NCI-H1092 (cell line): ENCODE measurements around the gene CACNA1H.

Source experiments
- DNase-seq: peaks from one replicate; lab custom pipeline; 2025; lab: John Stamatoyannopoulos, UW

The CACNA1H gene

DNA sequence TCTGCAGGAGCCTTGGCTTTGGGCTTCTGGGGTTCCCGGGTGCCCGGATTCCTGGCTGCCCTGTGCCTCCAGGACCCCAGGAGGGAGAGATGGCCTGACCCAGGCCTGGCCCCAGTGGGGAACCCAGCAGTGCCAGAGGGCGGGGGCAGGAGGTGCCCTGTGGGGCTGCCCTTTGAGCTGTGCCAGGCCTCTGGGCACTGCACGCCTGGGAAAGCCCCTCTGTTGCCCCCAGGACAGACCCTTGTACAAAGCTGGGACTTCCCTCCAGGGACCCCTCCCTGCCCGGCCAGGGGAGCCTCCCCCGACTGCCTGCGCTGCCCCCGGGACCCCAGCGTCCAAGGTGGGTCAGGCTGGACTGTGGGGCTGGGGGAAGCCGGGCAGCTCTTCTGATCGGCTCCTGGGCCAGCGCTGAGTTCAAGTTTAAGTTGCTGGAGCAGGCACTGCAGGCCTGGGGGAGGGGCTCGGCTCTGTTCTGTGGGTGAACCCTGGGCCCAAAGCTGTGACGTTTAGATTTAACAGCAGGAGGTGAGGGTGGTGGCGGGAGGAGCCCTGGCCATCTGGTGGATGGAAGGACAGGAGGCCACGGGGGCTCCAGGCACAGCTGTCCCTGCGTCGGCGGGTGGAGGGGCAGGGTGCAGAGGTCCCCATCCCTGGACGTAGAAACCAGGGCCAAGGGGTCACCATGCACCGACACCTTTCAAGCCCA is 29.2 kb upstream of the CACNA1H start:
- no peak for DNase-seq

DNA sequence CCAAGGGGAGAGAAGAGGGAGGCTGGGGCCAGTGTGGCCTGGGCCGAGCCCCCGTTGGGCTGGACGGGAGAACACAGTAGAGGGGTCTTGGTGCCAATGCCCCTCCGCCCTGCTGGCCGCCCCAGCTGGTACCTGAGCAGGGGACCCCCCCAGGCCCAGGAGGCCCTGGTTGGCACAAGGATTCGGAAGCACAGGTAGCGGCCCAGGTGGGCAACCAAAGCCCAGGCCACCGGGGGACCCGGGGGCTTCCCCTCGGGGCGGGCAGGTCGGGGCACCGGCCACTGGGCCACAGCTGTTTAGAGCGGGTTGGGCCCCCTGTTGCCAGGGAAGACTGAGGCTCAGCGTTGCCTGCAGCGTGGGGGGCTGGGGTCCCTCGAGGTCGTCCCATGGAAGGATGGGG is 28.6 kb upstream of the CACNA1H start:
- DNase-seq = no peak

DNA sequence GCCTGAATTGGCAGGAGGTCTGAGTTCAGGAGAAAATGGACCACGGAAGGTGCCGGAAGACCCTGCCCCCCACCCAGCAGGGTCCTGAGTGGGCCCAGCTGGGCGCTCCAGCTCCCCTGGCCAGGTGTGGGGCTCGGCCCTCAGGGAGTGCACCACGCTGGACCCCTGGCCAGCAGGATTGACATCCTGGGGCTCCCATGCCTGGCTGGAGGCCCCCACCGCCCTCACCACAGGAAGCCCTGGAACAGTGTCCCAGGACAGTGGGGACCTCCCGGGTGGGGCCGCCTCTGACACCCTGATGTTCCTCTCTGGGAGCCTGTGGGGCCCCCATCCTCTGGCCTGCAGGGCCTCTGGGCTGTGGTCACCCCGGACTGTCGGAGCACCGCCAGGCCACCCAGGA is 28.1 kb upstream of the CACNA1H start:
- no peak for DNase-seq

DNA sequence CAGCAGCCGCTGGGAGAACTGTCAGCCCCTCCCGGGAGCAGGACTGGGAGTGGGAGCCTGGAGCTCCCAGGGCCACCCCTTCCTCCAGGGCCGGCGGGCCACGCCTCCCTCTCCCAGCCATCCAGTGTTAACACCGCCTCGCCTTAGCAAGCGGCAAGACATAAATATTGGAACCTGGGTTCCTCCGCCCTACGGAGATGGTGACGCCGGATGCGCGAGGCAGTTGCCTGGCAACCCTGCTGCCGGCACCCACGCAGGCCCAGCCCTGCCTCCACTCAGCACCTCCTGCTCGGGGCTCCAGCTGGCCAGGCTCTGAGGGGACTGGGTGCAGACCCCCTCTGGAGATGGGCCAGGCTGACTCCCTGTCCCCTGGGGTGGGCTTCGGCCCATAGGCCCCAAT is 27.4 kb upstream of the CACNA1H start:
- peak; percentile 46 for DNase-seq

DNA sequence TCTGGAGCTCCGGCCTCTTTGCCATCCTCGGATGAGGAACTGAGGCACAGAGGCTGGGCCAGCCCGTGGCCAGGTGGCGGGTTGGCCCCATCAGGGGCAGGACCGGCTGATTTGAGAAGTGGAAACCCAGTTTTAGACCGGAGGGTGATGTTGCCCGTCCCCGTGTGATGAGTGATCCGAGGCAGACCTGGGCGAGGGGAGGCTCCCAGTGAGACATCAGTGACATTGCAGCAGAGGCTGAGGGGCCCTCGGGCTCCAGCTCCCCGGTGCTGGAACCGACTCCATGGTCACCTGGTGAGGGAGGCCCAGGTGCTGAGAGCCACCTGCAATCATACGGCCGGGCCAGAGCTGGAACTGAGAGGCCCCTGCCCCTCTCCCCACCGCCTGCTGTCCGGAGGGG is 26.9 kb upstream of the CACNA1H start:
- DNase-seq = no peak

DNA sequence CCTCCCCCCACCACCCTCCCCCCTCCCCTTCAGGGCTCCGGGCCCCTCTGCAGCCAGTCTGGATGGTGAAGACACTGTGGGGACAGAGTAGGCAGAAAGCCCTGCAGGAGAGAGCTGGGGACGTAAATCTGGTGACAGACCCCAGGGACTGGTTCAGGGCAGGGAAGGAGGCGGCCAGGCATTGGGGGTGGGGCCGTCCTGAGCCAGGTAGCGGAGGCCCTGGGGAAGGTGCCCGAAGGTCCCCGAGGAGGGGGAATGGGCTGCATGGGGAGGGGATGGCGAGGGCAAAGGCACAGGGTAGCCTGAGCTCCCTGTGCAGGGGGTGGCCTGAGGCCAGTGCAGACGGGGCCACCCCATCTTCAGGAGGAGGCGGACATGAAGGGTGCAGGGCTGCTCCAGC is 26.3 kb upstream of the CACNA1H start:
- DNase-seq = no peak

DNA sequence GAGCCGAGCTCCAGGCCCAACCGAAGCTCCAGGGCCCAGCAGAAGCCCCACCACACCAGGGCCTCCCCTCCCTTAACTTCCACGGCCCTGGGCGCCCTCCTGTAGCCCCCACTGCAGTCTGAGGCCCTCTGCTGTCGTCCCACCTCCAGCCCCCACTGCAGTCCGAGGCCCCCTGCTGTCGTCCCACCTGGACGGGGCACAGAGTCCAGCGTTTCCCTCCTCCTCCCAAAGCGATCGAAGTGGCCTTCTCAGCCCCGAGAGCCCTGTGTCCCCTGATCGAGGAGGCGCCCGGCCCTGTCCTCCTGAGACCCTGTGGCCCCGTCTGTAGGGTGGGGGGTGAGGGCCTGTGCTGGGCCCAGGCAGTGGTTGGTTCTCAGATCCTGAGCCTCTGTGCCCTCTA is 25.8 kb upstream of the CACNA1H start:
- no peak for DNase-seq

DNA sequence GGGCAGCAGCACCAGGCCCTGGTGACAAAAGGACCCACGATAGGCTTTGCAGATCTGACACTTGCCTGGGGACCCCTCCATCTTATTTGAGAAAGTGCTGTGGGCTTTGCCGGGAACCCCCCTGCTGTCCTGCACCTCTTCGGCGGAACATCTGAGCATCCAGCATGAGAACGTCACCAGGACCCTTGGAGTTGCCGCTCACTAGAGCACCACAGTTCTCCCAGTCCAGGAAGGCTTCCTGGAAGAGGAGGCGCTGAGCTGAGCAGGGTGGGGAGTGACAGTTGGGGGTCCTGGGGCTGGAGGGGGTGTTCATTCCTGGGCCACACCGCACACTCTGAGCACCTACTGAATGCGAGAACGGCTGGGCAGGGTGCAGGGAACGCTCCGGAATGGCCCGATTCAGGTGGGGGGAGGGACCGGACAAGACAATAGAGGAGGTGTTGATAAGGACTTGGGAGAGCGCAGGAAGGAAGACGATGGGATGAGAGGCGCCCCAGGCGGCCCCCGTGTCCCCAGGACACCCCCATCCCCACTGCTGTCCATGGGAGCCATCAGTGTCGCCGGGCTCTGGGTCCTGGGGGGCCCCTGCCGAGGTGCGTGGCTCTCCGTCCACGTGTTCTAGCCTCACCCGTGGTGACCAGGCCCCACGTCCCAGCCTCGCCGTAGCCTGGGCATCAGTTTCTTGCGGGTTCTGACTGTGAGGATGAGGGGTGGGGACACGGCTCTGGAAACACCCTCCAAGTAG is 24.8 kb upstream of the CACNA1H start:
- DNase-seq = no peak

DNA sequence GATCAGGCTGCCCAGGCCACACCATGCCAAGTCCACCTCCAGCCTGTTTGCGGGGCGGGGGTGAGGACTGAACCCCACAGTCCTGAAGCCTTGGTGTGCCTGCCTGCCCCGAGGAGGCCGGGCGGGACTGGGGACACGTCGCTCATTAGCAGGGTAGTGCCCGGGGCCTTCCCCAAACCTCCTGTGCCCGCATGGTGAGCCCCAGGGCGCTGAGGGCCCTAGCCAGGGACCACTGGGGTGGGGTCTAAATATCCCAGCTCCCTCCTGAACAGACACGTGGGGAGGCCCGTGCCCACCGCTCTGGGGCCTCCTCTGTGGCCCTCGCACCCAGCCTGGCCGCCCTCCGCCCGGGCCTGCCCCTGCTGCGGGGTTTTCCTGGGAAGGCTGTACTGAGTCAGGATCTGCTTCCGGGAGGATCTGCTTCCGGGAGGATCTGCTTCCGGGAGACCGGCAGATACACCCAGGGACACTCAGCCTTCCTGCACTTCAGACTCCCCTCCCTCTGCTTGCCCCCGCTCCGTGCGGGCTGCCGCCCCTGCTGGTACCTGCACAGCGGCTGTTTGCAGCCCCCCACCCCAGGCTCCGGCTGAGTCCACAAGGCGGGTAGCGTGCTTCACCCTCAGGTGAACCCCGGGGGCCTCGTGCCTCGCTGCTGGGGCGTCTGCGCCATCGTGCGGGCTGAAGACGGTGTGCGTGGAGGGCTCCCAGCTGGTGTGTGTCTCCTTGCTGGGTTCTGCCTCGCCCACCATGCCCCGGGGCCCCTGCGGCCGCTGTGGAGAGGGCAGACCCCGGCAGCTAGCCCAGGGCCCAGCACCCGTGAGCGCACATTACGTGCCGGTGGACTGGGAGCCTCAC is 23.6 kb upstream of the CACNA1H start:
- no peak for DNase-seq

DNA sequence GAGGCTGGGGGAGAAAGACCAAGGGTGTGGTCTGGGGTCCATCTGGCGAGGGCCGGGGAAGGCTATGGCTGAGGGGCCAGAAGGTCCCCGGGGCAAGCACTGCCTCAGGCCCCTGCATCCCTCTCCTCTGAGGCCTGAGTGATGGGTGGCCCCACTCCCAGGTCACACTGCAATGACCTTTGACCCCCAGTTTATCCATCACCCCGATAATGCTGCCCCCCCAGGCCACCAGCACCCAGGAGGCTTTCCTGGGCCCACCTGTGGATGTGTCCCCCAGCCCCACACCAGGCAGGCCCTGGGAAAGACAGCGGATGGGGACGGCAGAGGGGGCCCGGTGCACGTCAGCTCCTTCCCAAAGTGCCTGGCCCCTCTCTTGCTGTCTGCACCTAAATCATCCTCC is 22.5 kb upstream of the CACNA1H start:
- DNase-seq = no peak

DNA sequence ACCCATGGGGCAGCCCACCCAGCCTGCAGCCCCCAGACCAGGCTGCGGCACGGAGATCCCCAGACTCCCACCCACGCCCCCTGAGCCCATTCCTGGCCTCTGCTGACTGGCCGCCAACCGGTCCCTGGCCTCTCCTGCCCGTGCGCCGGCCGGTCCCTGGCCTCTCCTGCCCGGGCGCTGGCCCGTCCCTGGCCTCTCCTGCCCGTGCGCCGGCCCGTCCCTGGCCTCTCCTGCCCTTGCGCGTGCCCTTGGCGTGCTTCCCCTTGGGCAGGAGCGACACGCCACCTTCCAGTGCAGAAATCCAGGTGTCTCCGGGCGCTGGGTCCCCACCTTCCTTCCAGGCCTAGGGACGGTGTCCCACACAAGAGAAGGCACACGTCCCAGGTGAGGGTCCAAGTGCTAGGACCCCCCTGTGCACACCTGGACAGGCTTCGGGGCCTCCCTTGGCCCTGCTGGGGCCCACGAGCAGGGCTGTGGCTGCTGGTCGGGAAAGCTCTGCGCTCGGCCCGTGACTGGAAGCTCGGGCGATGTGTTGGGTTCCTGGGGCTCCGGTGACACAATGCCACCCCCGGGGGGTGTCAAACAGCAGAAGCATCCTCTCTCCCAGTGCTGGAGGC is 21.4 kb upstream of the CACNA1H start:
- no peak for DNase-seq

DNA sequence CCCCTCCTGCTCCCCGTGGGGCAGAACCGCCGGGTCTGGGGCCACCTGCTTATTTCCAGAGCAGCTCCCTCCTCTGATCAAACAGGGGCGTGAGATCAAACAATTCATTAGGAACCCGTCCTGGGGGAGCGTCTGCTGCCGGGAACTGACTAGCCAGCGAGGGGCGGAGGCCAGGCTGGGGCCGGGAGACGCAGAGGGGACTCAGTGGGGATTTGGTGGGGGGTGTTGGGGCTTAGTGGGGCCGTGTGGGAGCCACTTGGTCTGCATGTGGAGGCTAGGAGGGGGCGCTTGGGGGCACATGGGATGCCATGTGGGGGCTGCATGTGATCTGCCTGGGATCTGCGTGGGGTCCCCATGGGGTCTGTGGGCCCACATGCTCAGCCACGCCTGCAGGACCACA is 20.5 kb upstream of the CACNA1H start:
- no peak for DNase-seq

DNA sequence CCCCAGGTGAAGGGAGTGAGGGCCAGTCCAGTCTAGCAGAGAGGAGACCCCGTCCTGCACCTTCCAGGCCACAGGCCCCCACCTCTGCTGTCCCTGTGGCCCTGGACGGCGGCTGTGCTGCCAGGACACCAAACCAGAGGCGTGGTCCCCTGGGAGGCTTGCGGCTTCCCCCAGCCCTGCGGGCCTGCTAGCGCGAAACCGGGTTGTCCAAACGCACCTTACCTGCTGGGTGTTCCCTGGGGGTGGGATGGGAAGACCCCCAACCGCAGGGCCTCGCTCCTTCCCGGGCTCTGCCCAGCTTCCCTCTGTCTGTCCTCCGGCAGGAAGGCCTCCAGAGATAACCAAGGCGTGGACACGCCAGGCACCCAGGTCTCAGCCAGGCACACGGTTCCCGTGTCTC is 19.6 kb upstream of the CACNA1H start:
- DNase-seq = no peak

DNA sequence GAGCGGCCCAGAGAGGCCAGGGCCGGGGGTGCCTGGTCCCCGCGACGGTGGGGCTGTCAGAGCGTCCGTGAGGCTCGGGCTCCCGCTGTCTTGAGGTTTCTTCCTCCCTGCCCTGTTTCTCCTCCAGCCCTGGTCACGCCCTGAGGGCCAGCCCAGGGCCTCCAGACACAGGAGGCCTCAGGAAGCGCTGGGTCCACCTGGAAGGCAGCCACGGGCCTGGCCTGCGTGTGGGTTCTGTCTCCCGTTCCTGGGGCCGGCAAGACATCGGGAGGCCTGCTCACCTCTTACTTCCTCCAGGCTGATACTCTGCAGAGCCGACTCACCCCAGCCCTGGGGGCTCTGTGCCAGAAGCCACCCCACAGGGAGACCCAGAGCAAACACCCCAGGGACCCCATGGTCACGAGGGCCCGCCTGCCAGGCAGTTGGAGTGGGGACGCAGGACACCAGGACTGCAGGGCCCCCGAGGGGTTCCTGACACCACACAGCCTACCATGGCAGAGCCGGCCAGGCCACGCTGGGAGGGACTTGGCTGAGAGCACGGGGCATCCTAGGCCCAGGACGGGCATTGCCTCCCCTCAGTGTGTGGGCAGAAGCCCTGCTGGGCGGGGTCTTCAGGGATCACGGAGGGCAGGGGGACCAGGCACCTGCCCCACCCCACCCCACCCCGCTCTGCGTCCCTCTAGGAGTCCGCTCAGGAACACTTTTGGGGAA is 18.9 kb upstream of the CACNA1H start:
- DNase-seq = no peak

DNA sequence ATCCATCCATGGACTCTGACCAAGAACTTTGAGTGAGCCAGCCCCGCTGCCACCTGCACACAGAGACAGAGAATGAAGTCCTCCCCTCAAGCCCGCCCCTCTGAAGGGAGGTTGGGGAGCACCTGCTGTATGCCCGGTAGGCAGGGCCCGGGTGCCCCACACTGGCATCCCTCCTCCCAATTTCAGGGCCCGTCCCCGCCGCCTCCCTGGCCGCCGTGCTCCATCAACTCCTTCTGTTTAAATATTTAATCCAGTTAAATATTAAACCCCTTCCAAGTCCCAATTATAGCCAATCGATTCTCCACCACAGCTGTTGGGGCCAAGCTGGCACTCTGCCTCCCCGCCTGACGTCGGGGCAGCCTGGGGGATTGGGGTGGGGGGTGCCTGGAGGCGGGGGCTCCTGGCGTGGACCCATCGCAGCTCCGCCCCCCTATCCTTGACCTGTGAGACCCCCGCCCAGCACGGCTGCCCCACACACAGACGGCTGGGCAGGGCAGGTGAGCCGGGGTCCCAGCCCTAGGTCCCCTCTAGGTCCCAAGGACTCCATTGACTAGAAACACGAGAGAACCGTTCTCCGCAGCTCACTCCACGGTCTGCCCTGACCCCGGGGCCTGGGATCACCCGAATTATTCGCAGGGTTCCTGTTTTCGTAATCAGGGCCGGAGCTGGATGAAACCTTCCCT is 18.0 kb upstream of the CACNA1H start:
- DNase-seq = no peak

DNA sequence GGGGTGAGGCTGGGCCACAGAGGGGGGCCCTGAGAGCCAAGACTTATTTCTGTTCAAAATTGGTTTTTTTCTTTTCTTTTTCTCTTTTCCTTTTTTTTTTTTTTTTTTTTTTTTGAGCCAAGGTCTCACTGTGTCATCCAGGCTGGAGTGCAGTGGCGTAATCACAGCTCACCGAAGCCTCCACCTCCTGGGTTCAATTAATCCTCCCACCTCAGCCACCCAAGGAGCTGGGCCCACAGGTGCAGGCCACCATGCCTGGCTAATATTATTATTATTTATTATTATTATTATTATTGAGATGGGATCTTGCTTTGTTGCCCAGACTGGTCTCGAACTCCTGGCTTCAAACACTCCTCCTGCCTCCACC is 17.5 kb upstream of the CACNA1H start:
- no peak for DNase-seq

DNA sequence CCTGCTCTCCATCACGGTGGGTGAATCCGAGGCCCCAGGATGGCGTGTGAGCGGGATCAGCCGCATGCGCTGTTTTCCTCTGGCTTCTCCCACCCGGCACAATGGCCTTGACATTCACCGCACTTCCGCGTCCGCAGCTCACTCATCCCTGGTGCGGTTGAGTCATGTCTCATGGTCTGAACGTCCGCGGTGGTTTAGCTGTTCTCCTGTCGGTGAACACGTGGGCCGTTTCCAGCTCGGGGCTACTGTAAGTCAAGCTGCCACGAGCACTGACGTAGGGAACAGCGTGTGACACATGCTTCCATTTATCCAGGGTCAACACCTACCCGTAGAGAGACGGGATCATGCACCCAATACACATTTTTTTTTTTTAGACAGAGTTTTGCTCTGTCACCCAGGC is 15.3 kb upstream of the CACNA1H start:
- no peak for DNase-seq

DNA sequence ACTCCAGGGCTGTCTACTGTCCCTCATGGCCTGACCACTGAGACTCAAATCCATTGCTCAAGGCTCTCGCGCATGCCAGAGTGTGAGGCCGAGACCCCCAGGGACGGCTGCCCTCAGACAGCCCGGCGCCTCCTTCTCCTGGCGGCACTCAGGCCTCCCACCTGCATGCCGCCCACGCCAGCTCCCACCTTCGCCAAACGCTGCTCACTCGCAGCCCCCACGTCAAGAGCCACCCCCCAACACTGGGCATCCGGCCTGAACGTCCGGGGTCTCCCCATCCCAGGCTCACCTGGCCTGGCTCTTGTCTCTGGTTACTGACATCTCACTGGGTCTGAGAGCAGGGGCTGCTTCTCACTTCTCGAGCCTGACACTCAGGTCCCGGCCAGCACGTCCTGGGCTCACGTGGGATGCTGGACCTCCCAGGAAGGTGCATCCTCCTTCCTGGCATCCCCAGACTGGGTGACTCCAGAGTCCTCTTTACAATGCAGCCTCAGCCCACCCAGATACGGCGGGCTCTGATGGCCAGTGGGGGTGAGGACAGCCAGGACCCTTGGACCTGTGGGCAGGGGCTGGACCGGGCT is 12.2 kb upstream of the CACNA1H start:
- DNase-seq = no peak

DNA sequence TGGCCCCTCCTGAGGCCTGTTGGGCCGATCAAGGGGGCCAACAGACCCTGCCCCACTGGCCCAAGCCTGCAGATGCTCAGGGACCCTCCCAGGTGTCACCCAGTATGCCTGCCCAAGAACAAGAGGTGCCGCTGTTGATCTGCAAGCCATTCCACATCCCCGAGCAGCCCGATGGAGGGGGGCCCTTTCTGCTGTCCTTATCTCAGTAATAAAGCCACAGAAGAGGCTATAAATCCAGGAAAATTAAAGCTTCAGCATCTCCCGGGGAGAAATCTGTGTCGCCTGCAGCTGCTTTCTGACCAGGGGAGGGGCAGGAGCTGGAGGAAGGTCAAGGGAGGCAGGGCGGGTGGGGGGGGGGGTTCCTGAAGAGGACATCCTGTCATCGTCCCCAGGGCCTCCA is 11.7 kb upstream of the CACNA1H start:
- DNase-seq = no peak

DNA sequence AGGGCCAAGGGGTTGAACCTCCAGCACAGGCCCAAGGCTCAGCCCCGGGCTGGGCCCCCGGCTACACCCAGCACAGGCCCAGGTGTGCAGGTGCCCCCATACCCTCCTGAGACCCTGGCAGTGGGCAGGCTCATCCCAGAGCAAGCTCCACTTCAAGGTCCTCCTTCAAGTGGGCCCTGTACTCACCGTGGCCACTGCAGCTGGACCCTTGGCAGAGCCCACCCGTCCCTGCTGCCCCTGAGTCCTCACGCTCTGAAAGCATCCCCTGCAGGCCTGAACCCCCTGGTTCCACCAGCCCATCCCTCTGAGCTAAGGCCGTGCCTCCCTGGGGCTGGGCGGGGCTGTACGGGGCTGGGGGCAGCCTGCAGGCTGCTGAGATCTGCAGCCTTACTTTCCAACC is 11.2 kb upstream of the CACNA1H start:
- no peak for DNase-seq

DNA sequence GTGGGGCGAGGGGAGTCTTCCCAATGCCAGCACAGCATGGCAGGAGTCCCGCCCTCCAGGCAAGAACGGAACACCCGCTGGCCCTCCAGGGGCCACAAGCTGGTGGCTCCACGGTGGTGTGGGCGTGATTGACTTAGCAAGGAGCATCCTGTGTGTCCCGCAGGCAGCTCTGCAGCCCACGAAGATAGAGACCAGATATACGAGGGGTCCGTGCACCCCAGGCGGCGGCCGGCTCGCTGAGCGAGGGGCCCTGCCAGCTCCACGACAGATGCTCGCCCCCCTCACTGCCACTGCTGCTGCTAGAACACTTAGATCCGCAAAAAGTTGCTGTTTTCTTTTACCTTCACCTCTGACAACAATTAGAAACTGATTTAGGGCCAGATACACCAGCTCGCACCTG is 10.0 kb upstream of the CACNA1H start:
- DNase-seq = no peak
